Astrocyte of the spinal cord (primary cell): ENCODE data around the gene FBLN2.
"Not testable (repeated sequence)": the region's sequence is repeated elsewhere in the genome, so short reads cannot be mapped to it uniquely, and the experiment has no call there.

Experiments used
- DNase-seq: peaks from one replicate; pipeline ENCODE4 v3.0.0; 2011; ENCODE audit warnings: low read depth, low spot score
- H3K4me3 ChIP-seq: 2 replicates; pipeline ENCODE4 v1.5.1; 2011; ENCODE audit warnings: low read depth, mild to moderate bottlenecking, low read length, moderate library complexity
- in situ Hi-C: cut with HindIII; loops from 2 replicates; pipeline ENCODE4 v1.10.0; 2017; ENCODE audit warnings: low sequenced_read_pairs
- TF ChIP-seq, protein P1 (sequence below): IDR thresholded peaks from 2 replicates; pipeline ENCODE4 v1.5.1; 2012; ENCODE audit warnings: low read depth, mild to moderate bottlenecking, low read length, inconsistent platforms

The FBLN2 gene

DNA sequence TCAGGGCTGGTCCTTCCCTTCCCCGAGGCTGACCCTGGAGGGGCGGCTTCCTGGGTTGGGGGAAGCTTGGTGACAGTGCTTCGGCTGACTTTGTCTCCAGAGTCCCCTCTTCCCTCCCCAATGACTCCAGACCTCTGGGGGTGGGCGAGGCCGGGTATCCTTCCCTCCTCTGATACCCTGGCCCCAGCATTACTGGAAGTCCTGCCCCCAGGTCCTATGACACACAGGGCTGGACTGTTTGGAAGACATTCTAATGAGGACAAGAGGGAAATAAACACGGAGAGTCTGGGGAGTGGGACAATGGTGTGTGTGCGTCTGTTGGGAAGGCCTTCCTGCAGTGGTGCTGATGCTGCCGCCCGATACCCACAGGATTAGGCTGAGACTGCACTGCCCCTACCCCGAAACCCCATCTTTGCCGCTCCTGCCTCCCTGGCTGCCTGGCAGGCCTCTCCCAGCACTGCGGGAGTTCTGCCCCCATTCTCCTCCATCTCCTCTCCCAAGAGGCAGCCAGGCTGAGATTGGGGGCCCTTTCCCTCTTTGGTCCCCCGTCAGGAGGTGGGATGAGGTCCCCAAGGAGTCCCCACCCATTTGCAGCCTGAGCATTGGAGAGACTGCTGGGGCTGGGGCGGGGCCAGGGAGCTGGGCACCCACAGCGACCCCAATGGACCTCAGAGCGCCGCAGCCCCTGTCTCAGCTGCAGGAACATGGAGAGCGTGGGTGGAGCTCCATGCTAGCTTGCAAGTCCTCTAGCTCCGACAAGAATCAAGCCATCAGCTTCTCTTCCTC, 29.7 kb upstream of the FBLN2 start:
- TF ChIP-seq, protein P1, sequence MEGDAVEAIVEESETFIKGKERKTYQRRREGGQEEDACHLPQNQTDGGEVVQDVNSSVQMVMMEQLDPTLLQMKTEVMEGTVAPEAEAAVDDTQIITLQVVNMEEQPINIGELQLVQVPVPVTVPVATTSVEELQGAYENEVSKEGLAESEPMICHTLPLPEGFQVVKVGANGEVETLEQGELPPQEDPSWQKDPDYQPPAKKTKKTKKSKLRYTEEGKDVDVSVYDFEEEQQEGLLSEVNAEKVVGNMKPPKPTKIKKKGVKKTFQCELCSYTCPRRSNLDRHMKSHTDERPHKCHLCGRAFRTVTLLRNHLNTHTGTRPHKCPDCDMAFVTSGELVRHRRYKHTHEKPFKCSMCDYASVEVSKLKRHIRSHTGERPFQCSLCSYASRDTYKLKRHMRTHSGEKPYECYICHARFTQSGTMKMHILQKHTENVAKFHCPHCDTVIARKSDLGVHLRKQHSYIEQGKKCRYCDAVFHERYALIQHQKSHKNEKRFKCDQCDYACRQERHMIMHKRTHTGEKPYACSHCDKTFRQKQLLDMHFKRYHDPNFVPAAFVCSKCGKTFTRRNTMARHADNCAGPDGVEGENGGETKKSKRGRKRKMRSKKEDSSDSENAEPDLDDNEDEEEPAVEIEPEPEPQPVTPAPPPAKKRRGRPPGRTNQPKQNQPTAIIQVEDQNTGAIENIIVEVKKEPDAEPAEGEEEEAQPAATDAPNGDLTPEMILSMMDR: no peak
- no peak overlapping the region for H3K4me3 ChIP-seq
- no peak for DNase-seq
- in situ Hi-C loops: no loop called here

DNA sequence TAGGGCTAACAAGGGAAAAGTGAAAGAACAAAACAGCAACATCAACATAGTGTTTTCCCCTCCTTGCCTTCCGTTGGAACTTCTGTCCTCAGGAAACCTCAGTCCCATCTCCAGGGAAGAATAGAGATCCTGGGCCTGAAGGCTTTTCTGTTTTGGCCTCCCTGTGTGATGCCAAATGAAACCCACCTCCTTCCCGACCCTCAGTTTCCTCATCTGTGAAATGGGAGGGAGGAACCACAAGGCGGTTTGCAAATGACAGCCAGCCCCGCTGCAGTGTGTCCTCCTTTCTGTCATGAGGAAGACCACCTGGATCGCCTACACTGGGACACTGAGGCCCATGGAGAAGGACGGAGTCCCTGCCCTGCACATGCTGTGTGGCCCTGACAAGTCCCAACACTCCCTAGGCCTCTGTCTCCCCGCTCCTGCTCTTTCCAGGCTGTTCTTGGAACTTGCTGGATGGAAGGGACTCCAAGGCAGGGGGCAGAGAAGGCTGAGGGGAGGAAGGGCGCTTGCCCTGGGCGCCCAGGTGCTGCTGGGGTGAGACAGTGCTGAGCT, 28.5 kb upstream of the FBLN2 start:
- H3K4me3 ChIP-seq: no peak overlapping the region
- in situ Hi-C loops: no loop called here
- no peak for DNase-seq
- TF ChIP-seq, protein P1: no peak

DNA sequence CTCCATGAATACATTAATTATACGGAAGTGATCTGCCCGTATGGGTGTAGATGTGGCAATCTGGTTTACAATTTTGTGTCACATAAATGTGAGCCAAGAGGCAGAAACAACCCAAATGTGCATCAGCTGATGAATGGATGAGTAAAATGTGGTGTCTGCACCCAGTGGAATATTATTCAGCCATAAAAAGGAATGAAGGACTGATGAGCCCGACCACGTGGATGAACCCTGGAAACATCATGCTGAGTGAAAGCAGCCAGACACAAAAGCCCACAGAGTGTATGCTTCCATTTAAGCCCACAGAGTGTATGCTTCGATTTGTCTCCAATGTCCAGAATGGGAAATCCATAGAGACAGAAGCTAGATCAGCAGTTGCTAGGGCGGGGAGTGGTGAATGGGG, 27.6 kb upstream of the FBLN2 start:
- TF ChIP-seq, protein P1: no peak
- no peak overlapping the region for H3K4me3 ChIP-seq
- no peak for DNase-seq
- in situ Hi-C loops: no loop called here

DNA sequence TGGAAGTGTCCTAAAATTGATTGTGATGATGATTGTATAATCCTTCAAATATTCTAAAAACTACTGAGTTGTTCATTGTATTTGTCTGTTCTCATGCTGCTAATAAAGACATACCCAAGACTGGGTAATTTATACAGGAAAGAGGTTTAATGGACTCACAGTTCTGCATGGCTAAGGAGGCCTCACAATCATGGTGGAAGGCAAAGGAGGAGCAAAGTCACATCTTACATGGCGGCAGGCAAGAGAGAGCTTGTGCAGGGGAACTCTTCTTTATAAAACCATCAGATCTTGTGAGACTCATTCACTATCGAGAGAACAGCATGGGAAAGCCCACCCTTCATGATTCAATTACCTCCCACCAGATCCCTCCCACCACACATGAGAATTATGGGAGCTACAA, 27.2 kb upstream of the FBLN2 start:
- H3K4me3 ChIP-seq, DNase-seq, in situ Hi-C loops: not testable (repeated sequence)

DNA sequence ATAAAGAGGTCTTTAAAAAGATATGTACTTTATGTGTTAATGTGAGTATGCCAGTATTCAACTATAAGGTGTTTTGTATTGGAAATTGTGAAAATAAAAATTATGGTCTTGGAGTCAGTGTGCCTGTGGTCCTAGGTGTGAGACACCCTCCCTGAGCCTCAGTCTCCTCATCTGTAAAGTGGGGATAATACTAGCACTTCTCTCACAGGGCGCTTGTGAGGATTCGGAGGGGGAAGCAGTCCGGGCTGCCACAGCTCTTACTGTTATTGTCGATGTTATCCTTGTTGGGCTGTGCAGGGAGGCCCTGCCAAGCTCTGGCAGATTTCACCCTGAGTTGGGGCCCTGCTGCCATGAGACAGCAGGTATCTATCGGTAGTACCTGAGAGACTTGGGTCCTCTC, 26.7 kb upstream of the FBLN2 start:
- no peak overlapping the region for H3K4me3 ChIP-seq
- DNase-seq: no peak
- in situ Hi-C loops: no loop called here
- TF ChIP-seq, protein P1: no peak

DNA sequence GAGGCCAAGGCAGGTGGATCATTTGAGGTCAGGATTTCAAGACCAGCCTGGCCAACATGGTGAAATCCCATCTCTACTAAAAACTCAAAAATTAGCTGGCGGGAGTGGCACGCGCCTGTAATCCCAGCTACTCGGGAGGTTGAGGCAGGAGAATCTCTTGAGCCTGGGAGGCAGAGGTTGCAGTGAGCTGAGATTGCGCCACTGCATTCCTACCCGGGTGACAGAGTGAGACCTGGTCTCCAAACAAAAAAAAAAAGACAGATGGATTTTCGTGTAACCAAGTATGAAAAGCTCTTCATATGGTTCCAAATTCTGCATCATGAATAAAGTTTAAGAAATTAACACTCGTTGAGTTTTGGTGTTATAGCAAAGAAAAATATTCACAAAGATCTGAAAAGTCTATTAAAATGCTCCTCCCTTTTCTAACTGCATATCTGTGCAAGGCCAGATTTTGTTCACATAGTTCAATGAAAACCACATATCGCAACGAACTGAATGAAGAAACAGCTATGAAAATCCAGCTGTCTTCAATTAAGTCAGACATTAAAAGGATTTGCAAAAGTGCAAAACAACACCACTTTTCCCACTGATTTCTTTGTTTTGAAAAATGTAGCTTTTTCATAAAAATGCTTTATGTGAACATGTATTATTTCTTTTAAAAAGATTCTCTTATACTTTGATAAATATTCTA, 23.8 kb upstream of the FBLN2 start:
- H3K4me3 ChIP-seq: no peak overlapping the region
- DNase-seq: peak; percentile 52
- TF ChIP-seq, protein P1: no peak
- in situ Hi-C loops: no loop called here
